HEK293T (cell line): ENCODE data around the gene CHSY3.

Experiments used
- ARNT ChIP-seq: fragments of 450-650 bp; IDR thresholded peaks from 2 replicates; pipeline ENCODE4 v1.6.1; 2017; ENCODE audit warnings: mild to moderate bottlenecking
- ELF4 ChIP-seq: fragments of 450-650 bp; IDR thresholded peaks from 2 replicates; pipeline ENCODE4 v1.6.1; 2017; ENCODE audit warnings: antibody characterized with exemption
- L3MBTL2 ChIP-seq: fragments of 450-650 bp; conservative IDR thresholded peaks from 2 replicates; pipeline ENCODE4 v1.6.1; 2016; ENCODE audit warnings: mild to moderate bottlenecking
- SUZ12 ChIP-seq: fragments of 450-650 bp; IDR thresholded peaks from 2 replicates; pipeline ENCODE4 v1.6.1; 2016; ENCODE audit warnings: mild to moderate bottlenecking
- ZNF384 ChIP-seq: fragments of 450-650 bp; IDR thresholded peaks from 2 replicates; pipeline ENCODE4 v1.6.1; 2016

DNA sequence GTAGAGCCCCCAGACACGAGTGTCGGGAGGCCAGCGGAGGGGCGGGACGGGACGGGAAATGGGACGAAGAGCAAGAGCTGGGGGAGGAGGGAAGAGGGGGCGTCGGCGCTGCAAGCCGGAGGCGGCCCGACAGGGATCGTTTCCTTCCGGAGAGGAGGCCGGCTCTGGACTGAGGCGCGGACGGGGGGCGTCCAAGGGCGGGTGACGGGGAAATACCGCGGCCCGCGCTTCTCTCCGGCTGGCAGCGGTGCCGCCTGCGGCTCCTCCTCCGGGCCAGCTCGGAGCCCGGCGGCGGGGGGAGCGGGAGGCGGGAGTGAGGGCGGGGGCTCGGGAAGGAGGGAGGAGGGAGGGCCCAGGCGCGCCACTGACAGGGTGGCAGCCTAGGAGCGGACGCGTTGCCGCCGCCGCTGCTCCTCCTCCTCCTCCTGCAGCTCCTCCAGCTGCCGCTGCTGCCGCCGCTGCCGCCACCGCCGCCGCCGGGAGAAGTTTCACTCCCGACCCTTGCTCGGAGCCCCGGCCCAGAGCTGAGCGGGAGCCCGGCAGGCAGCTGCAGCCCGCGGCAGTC, at the start of gene CHSY3:
- peak; percentile 27; the same call in 1 of the 2 replicates for TF ChIP-seq L3MBTL2
- no peak for TF ChIP-seq ARNT
- no peak for TF ChIP-seq SUZ12
- TF ChIP-seq ZNF384, result no peak
- no peak for TF ChIP-seq ELF4
